Colonic mucosa (tissue), 4 donors: Measurements from ENCODE around the gene L3MBTL4. TPM values are rescaled to one million over a fixed set of nuclear protein-coding genes. Genes with fewer than 3 reads are reported as not detected.

Experiments used
- DNase-seq: peaks from one replicate; pipeline ENCODE4 v3.0.0-alpha.2; 2020
- H3K27ac ChIP-seq: fragments of 200-600 bp; one replicate; pipeline ENCODE4 v1.8.0; 2021
- H3K27me3 ChIP-seq: fragments of 200-600 bp; one replicate; pipeline ENCODE4 v1.8.0; 2021
- H3K36me3 ChIP-seq: fragments of 200-600 bp; one replicate; pipeline ENCODE4 v1.8.0; 2021
- H3K4me1 ChIP-seq: fragments of 200-600 bp; one replicate; pipeline ENCODE4 v1.8.0; 2021; ENCODE audit warnings: mild to moderate bottlenecking
- H3K4me3 ChIP-seq: fragments of 200-600 bp; one replicate; pipeline ENCODE4 v1.8.0; 2021
- H3K9ac ChIP-seq, 2 donors: one replicate each; pipeline ENCODE4 v1.7.0; 2013; ENCODE audit warnings: control low read depth in 2 of 2, low read depth in 2 of 2, low read length in 2 of 2
- H3K9me3 ChIP-seq: fragments of 200-600 bp; one replicate; pipeline ENCODE4 v1.8.0; 2021
- CTCF ChIP-seq: fragments of 200-600 bp; IDR thresholded peaks from one replicate; pipeline ENCODE4 v1.8.0; 2022; ENCODE audit warnings: antibody characterized with exemption, mild to moderate bottlenecking
- intact Hi-C: fragments of 100-400 bp; cut with DNase I; formaldehyde crosslinking; loops from one replicate; pipeline ENCODE4 v1.14.1; 2022
- total RNA-seq, 2 donors: library from RNA; stranded (reverse); fragmentation: NEBNext Ultra II Directional in 1 of 2; extraction: Animal tissue kit (Norgen Biotek cat#: 25700) in 1 of 2; gene quantifications; one replicate each; pipeline ENCODE4 v1.2.1, GENCODE V29; 2021
- donor health status: healthy.
- donor health status: DM: no; HTN: no; CAD: no.
- donor health status: DM: no; HTN: no; CAD: no.

The L3MBTL4 gene
- total RNA-seq, 2 donors from 2014 or later, result 3.5 to 3.8 TPM

GRCh38 chr18:6437937-6438818 is 23.5 kb upstream of the L3MBTL4 start:
- intact Hi-C loops, result no loop called here
- H3K9me3 ChIP-seq, result no peaks in the 10 kb centered on the region
- DNase-seq, result no peak
- H3K9ac ChIP-seq, result no peak overlapping the region
- no peaks in the 10 kb centered on the region for H3K36me3 ChIP-seq
- no peak for TF ChIP-seq CTCF
- no peak overlapping the region for H3K27ac ChIP-seq
- H3K4me1 ChIP-seq, result no peaks in the 10 kb centered on the region
- H3K27me3 ChIP-seq, result no peaks in the 10 kb centered on the region
- H3K4me3 ChIP-seq, result no peak overlapping the region

- intact Hi-C loops, result no loop called here
- Histone ChIP-seq H3K27ac (no peak overlapping the region), H3K9me3 (no peaks in the 10 kb centered on the region), H3K36me3 (no peaks in the 10 kb centered on the region), H3K9ac (no peak overlapping the region), H3K4me1 (no peaks in the 10 kb centered on the region), H3K4me3 (no peak overlapping the region), H3K27me3 (no peaks in the 10 kb centered on the region)
- DNase-seq, result no peak
- TF ChIP-seq CTCF, result no peak
These were observed 21.0 kb upstream of the L3MBTL4 start for GRCh38 chr18:6435731-6436130.

- H3K4me3 ChIP-seq, result no peak overlapping the region
- H3K27me3 ChIP-seq, result no peaks in the 10 kb centered on the region
- TF ChIP-seq CTCF, result no peak
- no peak for DNase-seq
- H3K36me3 ChIP-seq, result no peaks in the 10 kb centered on the region
- no peak overlapping the region for H3K9ac ChIP-seq
- no peak overlapping the region for H3K27ac ChIP-seq
- H3K9me3 ChIP-seq, result no peaks in the 10 kb centered on the region
- intact Hi-C loops, result no loop called here
- H3K4me1 ChIP-seq, result no peaks in the 10 kb centered on the region
These were observed 20.4 kb upstream of the L3MBTL4 start for GRCh38 chr18:6434987-6435709.

- H3K27ac ChIP-seq, result no peak overlapping the region
- H3K4me3 ChIP-seq, result no peak overlapping the region
- H3K4me1 ChIP-seq, result no peaks in the 10 kb centered on the region
- no peak for TF ChIP-seq CTCF
- H3K9ac ChIP-seq, result no peak overlapping the region
- no peaks in the 10 kb centered on the region for H3K36me3 ChIP-seq
- no peak for DNase-seq
- H3K9me3 ChIP-seq, result no peaks in the 10 kb centered on the region
- intact Hi-C loops, result no loop called here
- H3K27me3 ChIP-seq, result no peaks in the 10 kb centered on the region
These were observed 19.8 kb upstream of the L3MBTL4 start for GRCh38 chr18:6434481-6434880.

- TF ChIP-seq CTCF, result no peak
- H3K4me3 ChIP-seq, result no peak overlapping the region
- no peaks in the 10 kb centered on the region for H3K36me3 ChIP-seq
- no peak overlapping the region for H3K27ac ChIP-seq
- H3K9me3 ChIP-seq, result no peaks in the 10 kb centered on the region
- no peaks in the 10 kb centered on the region for H3K27me3 ChIP-seq
- H3K9ac ChIP-seq, result no peak overlapping the region
- DNase-seq, result no peak
- intact Hi-C loops, result no loop called here
- H3K4me1 ChIP-seq, result no peaks in the 10 kb centered on the region
These were observed 17.1 kb upstream of the L3MBTL4 start for GRCh38 chr18:6431659-6432318.
